K562 (cell line): ENCODE results near the gene VASH2. TPM values are rescaled to one million over a fixed set of nuclear protein-coding genes. Genes with fewer than 3 reads are reported as not detected.

ENCODE experiments used
- ATAC-seq: fragments of 200-7000 bp; cut with Tn5 transposase; 3 replicates; pipeline ENCODE4 v1.9.1; 2020; ENCODE audit warnings: moderate library complexity
- BruUV-seq: library from RNA; stranded (reverse); fragments of 400-500 nt; replicated peaks from 2 replicates; lab custom pipeline; 2021; lab: Mats Ljungman, UMichigan
- CTCF ChIA-PET: fragments of 300-600 bp; formaldehyde crosslinking; extraction: SDS; loops from one replicate; lab custom pipeline; 2021; ENCODE audit warnings: low intra/inter-chr PET ratio; lab: Yijun Ruan, JAX
- POLR2A ChIA-PET: fragments of 300-600, 350-650 bp; sonication (Branson Sonifier 250); formaldehyde crosslinking; extraction: SDS; loops from one replicate; lab custom pipeline; 2021; ENCODE audit warnings: antibody characterized with exemption, inconsistent platforms; lab: Yijun Ruan, JAX
- DNase-seq, 4 experiments: peaks; one replicate each; pipeline versions ENCODE4 v3.0.0 to v3.0.0-alpha.2; 2011 to 2018; ENCODE audit warnings: low spot score in 3 of 4, mixed read lengths in 3 of 4; ENCODE audit errors: extremely low read depth in 1 of 4
- FAIRE-seq: peaks from 2 replicates; lab custom pipeline; 2011; peaks lifted over from hg19 to GRCh38; lab: Jason Lieb, UNC
- H2AFZ ChIP-seq: 2 replicates; pipeline ENCODE4 v1.6.0; 2011; ENCODE audit warnings: low read depth, low read length, control low read depth, inconsistent platforms
- H3K27ac ChIP-seq: fragments of 200-600 bp; 3 replicates; pipeline ENCODE4 v1.8.0; 2011; ENCODE audit warnings: low read depth, mild to moderate bottlenecking, control low read depth, inconsistent platforms, low read length, moderate library complexity, mixed read lengths; ENCODE audit errors: extremely low read depth
- H3K27me3 ChIP-seq, 2 experiments: fragments of 300-600 bp in 1 of 2; 2 replicates in 1 of 2; 3 replicates in 1 of 2; pipeline versions ENCODE4 v1.6.0 to v1.8.0; 2011; ENCODE audit warnings: inconsistent platforms in 2 of 2, low read length in 2 of 2, mild to moderate bottlenecking in 1 of 2, mixed read lengths in 1 of 2, moderate library complexity in 1 of 2; ENCODE audit not compliant: control insufficient read depth in 2 of 2, insufficient read depth in 2 of 2
- H3K36me3 ChIP-seq: fragments of 300-600 bp; 3 replicates; pipeline ENCODE4 v1.8.0; 2011; ENCODE audit warnings: mild to moderate bottlenecking, low read length, inconsistent platforms; ENCODE audit not compliant: control insufficient read depth, insufficient read depth
- H3K4me1 ChIP-seq, 2 experiments: fragments of 200-600 bp in 1 of 2; replicated peaks in 1 of 2; 2 replicates in 1 of 2; 3 replicates in 1 of 2; pipeline versions ENCODE4 v1.5.1 to v1.8.0; 2011; ENCODE audit warnings: inconsistent platforms in 2 of 2, low read length in 2 of 2, mild to moderate bottlenecking in 1 of 2, mixed read lengths in 1 of 2, moderate library complexity in 1 of 2; ENCODE audit not compliant: control insufficient read depth in 2 of 2, insufficient read depth in 2 of 2
- H3K4me2 ChIP-seq: 2 replicates; pipeline ENCODE4 v1.6.1; 2011; ENCODE audit warnings: low read length, control low read depth, inconsistent platforms, mixed read lengths; ENCODE audit not compliant: insufficient read depth
- H3K4me3 ChIP-seq: fragments of 200-600 bp; sonication (generic), shearing (Covaris generic); 2 replicates; pipeline ENCODE4 v1.5.1; 2016; ENCODE audit warnings: control low read depth, inconsistent platforms
- H3K79me2 ChIP-seq: fragments of 200-600 bp; 3 replicates; pipeline ENCODE4 v1.8.0; 2011; ENCODE audit warnings: low read length, inconsistent platforms; ENCODE audit not compliant: control insufficient read depth, insufficient read depth
- H3K9ac ChIP-seq, 2 experiments: 2 replicates each; pipeline versions ENCODE4 v1.6.0 to v1.6.1; 2011; ENCODE audit warnings: low read depth in 2 of 2, low read length in 2 of 2, control low read depth in 1 of 2, inconsistent platforms in 1 of 2, mild to moderate bottlenecking in 1 of 2, mixed read lengths in 1 of 2; ENCODE audit not compliant: insufficient read depth in 1 of 2
- H3K9me1 ChIP-seq: one replicate; pipeline ENCODE4 v1.6.0; 2011; ENCODE audit warnings: inconsistent platforms, mild to moderate bottlenecking, low read length, moderate library complexity; ENCODE audit not compliant: control insufficient read depth, insufficient read depth
- H3K9me3 ChIP-seq: replicated peaks from 2 replicates; pipeline ENCODE4 v1.5.1; 2011; ENCODE audit warnings: low read depth, low read length, inconsistent platforms; ENCODE audit not compliant: control insufficient read depth, insufficient read depth
- H4K20me1 ChIP-seq: replicated peaks from 2 replicates; pipeline ENCODE4 v1.6.1; 2011; ENCODE audit warnings: low read length, inconsistent platforms, mixed read lengths; ENCODE audit not compliant: control insufficient read depth, insufficient read depth
- CBX3 ChIP-seq, 2 experiments: IDR thresholded peaks; 1 replicate in 1 of 2; 2 replicates in 1 of 2; pipeline ENCODE4 v1.6.1; 2012; ENCODE audit warnings: inconsistent platforms in 2 of 2, low read length in 2 of 2, borderline replicate concordance in 1 of 2, control low read depth in 1 of 2
- HMG20A ChIP-seq: fragments of 450-650 bp; formaldehyde crosslinking; conservative IDR thresholded peaks from 2 replicates; pipeline ENCODE4 v1.4.0; 2020; ENCODE audit warnings: mild to moderate bottlenecking, mixed read lengths
- HNRNPLL ChIP-seq: fragments of 200-400 bp; formaldehyde crosslinking; IDR thresholded peaks from 2 replicates; pipeline ENCODE4 v1.6.1; 2017; ENCODE audit warnings: low read length, low read depth, mild to moderate bottlenecking; ENCODE audit not compliant: poor library complexity, severe bottlenecking
- RBM25 ChIP-seq: fragments of 200-400 bp; formaldehyde crosslinking; IDR thresholded peaks from 2 replicates; pipeline ENCODE4 v1.6.1; 2018; ENCODE audit warnings: low read length, low read depth, moderate library complexity; ENCODE audit not compliant: severe bottlenecking
- SNIP1 ChIP-seq: fragments of 450-650 bp; IDR thresholded peaks from 2 replicates; pipeline ENCODE4 v1.7.1; 2017; ENCODE audit warnings: low read depth, mild to moderate bottlenecking
- TARDBP ChIP-seq: fragments of 450-650 bp; IDR thresholded peaks from 2 replicates; pipeline ENCODE4 v1.6.1; 2016
- ZNF354B ChIP-seq: fragments of 250-450 bp; sonication (Bioruptor Pico); IDR thresholded peaks from 2 replicates; pipeline ENCODE4 v1.4.0; 2020
- ZNF507 ChIP-seq: conservative IDR thresholded peaks from 2 replicates; pipeline ENCODE4 v1.6.1; 2017; ENCODE audit warnings: missing genetic modification characterization, missing compliant biosample characterization
- WGBS: fragments of 100-300 bp; shearing (Covaris generic); methylation state at CpG from one replicate; pipeline ENCODE4 v1.1.6; 2016; ENCODE audit warnings: low coverage, mixed read lengths; ENCODE audit not compliant: insufficient coverage; ENCODE audit errors: missing lambda C conversion rate; 5-methylcytosine and 5-hydroxymethylcytosine counted together
- in situ Hi-C: fragments of 300-500 bp; cut with MboI; formaldehyde crosslinking; loops from 4 replicates; pipeline ENCODE4 v1.15.0; 2018; ENCODE audit warnings: inconsistent platforms, mixed read lengths
- intact Hi-C: fragments of 100-400 bp; cut with micrococcal nuclease; formaldehyde crosslinking; loops from 2 replicates; pipeline ENCODE4 v1.14.2; 2022
- polyA plus RNA-seq, 8 experiments: library from polyadenylated mRNA; depleted of rRNA in 4 of 8; stranded (reverse) in 5 of 8; unstranded in 3 of 8; fragments of >200 nt; fragmentation: Nextera tagmentation in 2 of 8; fragmentation: Illumina TruSeq in 1 of 8; extraction: Ambion mirVana in 2 of 8; extraction: Trizol in 1 of 8; gene quantifications; 2 replicates each; pipeline versions ENCODE4 v1.2.1 to v1.2.3, GENCODE V29; 2011 to 2014; ENCODE audit warnings: inconsistent platforms in 1 of 8, missing spikeins in 1 of 8
- total RNA-seq, 7 experiments: library from RNA; depleted of rRNA in 6 of 7; stranded (reverse); fragments of >200 nt in 6 of 7; fragmentation: Illumina TruSeq in 2 of 7; extraction: Trizol in 2 of 7; gene quantifications; 2 replicates each; pipeline versions ENCODE4 v1.2.1 to v1.2.3, GENCODE V29; 2011 to 2021; ENCODE audit warnings: low replicate concordance in 1 of 7
- TF ChIP-seq, protein P1 (sequence below): fragments of 450-650 bp; IDR thresholded peaks from 2 replicates; pipeline ENCODE4 v1.6.1; 2018; ENCODE audit warnings: mild to moderate bottlenecking, low read depth; ENCODE audit not compliant: partially characterized antibody

Gene VASH2
- total and polyA plus RNA-seq, 9 of the 15 experiments (the other 6 are each of a cell fraction or from before 2014, with no cell fraction given) = 0.04 to 0.40 (median 0.10) TPM; not detected in 1

DNA sequence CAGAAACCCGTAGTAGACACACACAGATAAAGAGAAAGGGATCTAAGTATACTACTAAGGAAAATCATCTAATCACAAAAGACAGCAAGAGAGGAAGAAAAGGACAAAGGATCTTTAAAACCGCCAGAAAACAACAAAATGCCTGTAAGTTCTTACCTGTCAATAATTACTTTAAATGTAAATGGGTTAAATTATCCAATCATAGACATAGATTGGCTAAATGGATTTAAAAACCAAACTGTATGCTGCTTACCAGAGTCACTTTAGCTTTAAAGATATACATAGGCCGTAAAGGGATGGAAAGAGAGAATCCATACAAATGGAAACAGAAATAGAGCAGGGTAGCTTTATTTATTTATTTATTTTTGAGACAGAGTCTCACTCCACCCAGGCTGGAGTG lies 48.3 kb upstream of the VASH2 start:
- ATAC-seq (no peak), FAIRE-seq (no peak), DNase-seq (no peak)
- H3K9me1 ChIP-seq = no peaks in the 10 kb centered on the region
- H3K27me3 ChIP-seq = no peaks in the 10 kb centered on the region
- no peaks in the 10 kb centered on the region for H4K20me1 ChIP-seq
- H3K9me3 ChIP-seq = peaks cover 4% of the 10 kb centered on the region
- H3K79me2 ChIP-seq = no peaks in the 10 kb centered on the region
- no peak overlapping the region for H3K4me2 ChIP-seq
- ChIA-PET CTCF (no interaction called here), POLR2A (interaction anchor here (0.8 to 1.7 kb wide), 2 partner anchors 10 to 42 kb away, joined by 3 read pairs; no protein-coding TSS in a partner anchor)
- no peak overlapping the region for H3K4me3 ChIP-seq
- WGBS = 50% methylated on average over 3 of the region's 3 CpGs
- no peak overlapping the region for H3K9ac ChIP-seq
- in situ Hi-C loops = no loop called here
- no peak overlapping the region for H3K27ac ChIP-seq
- no TSS peak for BruUV-seq
- H3K4me1 ChIP-seq = no peaks in the 10 kb centered on the region
- intact Hi-C loops = no loop called here
- H3K36me3 ChIP-seq = peaks cover 21% of the 10 kb centered on the region; the same call in 2 of the 3 replicates
- TF ChIP-seq HNRNPLL (no peak), TARDBP (no peak), ZNF507 (tag) (peak; percentile 99), CBX3 (IDR thresholded peaks at IDR 0.05; ENCODE audit: borderline replicate concordance in 1 of 2, low read length in 2 of 2) (peak in 1 of 2 experiments; percentile 24; a peak in 1 of 3 replicates), SNIP1 (no peak), RBM25 (peak; percentile 49), ZNF354B (CRISPR knock-in tag) (peak; percentile 78), HMG20A (CRISPR knock-in tag) (no peak)
- TF ChIP-seq, protein P1, sequence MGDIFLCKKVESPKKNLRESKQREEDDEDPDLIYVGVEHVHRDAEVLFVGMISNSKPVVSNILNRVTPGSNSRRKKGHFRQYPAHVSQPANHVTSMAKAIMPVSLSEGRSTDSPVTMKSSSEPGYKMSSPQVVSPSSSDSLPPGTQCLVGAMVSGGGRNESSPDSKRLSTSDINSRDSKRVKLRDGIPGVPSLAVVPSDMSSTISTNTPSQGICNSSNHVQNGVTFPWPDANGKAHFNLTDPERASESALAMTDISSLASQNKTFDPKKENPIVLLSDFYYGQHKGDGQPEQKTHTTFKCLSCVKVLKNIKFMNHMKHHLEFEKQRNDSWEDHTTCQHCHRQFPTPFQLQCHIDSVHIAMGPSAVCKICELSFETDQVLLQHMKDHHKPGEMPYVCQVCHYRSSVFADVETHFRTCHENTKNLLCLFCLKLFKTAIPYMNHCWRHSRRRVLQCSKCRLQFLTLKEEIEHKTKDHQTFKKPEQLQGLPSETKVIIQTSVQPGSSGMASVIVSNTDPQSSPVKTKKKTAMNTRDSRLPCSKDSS = peak; percentile 31
- no peak overlapping the region for H2AFZ ChIP-seq
